Upper lobe of left lung (tissue), 4 donors: Measurements from ENCODE around the gene OTUD1.

Experiments
- CTCF ChIP-seq, 6 experiments: fragments of 450-650 bp in 4 of 6; fragments of 200-600 bp in 2 of 6; sonication (generic) in 2 of 6; IDR thresholded peaks; one replicate each; pipeline ENCODE4 v1.5.1; 2016 to 2019; ENCODE audit warnings: antibody characterized with exemption in 6 of 6
- POLR2A ChIP-seq, 4 donors: fragments of 450-650 bp; IDR thresholded peaks; one replicate each; pipeline ENCODE4 v1.5.1; 2016 to 2017; ENCODE audit warnings: antibody characterized with exemption in 4 of 4, mild to moderate bottlenecking in 2 of 4
- POLR2AphosphoS5 ChIP-seq, 2 donors: sonication (generic); formaldehyde crosslinking; IDR thresholded peaks; one replicate each; pipeline ENCODE4 v1.5.1; 2017; ENCODE audit warnings: antibody characterized with exemption in 2 of 2

GRCh38 chr10:23408330-23408976 is 30.4 kb upstream of the OTUD1 start:
- TF ChIP-seq CTCF (IDR thresholded peaks at IDR 0.05) (no peak), POLR2A (IDR thresholded peaks at IDR 0.05) (no peak), POLR2AphosphoS5 (IDR thresholded peaks at IDR 0.05) (no peak)
